GM18498 (cell line): ENCODE measurements around the gene LSAMP.

Source experiments
- ATAC-seq: cut with Tn5 transposase; IDR thresholded peaks from one replicate; pipeline ENCODE4 v1.9.1; 2021; ENCODE audit warnings: mild to moderate bottlenecking, moderate library complexity; ENCODE audit not compliant: unreplicated experiment

Gene LSAMP

DNA sequence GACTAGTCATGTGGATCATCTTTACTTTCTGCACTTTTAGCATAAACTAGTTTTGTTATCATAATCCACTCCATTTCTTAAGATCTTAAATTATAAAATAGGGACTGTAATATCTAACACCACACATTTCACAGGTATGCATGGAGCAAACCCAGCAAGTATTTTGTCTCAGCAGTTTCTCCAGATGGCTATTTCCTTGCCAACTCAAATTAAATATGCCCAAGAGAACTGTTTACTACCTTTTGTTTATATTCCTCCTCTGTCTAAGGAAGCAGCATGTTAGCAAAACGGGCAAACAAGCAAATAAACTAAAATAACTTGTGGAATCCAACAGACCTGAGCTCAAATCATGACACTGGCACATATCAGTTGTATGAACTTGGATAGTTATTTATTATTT lies 379.8 kb downstream of the LSAMP start:
- ATAC-seq = no peak

DNA sequence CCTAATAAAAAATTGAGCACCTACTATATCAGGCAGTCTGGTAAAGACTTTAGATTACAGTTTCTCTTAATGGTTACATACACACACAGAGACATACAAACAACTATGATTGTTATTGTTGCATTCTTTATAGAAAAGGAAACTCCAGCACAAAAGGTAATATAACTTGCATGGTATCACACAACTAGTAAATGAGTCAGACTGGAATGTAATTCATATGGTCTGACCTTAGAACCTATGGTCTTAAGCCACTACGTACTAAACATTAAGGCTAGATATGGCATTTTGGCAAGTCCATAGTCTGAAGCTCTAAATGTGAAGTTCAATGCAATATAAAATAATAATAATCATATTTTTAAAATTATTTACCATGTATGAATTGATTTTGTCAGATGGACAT lies 380.6 kb downstream of the LSAMP start:
- no peak for ATAC-seq

DNA sequence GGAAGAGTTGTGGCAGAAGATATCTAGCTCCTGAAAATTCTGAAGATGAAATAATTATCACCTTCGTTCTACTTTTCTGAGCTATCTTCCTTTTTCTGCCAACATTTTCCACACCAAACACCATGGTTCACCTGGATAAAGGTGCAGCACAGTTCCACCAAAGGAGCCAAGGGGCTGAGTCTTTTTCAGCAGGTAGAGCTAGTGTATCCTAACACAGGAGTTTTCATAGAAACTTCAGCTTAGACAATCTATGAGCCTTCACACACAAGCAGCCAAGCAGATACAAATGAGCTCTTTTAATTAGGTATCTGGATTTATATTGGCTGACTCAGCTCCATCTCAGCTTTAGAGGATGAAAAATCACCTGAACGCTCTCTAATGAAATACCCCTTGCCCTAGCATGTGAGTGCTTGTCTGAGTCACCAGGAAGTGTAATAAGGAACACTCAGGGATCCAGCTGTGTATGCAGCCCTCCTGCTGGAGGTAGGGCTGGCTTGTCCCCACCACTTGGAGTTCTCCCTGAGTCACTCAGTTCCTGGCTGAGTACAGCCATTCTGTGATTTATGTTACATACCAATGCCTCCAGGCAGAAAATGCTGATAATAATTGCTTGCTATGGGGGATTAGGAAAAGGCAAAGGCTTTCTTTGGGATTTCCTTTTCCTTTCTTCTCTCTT lies 385.7 kb downstream of the LSAMP start:
- ATAC-seq = no peak

DNA sequence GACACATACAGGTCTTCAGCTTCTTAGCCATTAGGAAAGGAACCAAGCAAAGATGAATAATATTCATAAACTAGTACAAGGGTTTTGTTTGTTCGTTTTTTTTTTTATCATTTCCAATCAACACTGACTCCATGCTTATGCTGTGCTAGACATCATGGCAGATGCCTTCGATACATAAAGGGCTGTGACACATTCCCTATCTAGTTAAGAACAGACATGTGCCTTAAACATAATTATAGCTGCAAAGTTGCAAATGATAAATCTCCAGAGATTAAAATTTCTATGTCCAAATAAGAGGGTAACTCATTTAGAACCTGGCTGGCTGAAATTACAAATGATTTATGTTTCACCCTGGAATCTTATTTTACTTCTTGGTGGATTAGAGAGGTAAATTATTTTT lies 386.4 kb downstream of the LSAMP start:
- ATAC-seq = no peak

DNA sequence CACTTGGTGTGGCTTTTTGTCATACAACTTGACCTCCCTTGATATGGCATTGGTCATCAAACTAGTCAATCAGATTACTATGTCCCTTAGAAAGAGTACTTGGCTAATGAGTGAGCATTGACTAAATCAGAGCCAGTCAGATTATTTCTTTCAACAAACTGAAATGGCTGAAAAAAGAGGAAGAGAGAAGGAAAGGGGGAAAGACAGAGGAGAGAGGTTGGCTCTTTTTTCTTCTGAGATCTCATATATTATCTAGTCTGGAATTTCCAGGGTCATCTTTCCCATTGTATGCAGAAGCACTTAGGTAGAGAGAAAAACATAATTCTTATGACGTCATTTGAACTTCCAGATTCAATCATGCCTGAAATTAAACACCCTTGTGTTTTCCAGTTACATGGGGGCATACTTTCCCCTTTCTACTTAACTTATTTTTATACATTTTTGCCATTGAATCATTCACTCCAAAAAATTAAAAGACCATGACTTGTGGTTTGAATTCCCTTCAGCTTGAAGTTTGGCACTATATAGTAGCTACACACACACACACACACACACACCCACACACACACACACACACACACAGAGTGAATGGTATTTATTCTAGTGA lies 387.8 kb downstream of the LSAMP start:
- ATAC-seq = no peak

DNA sequence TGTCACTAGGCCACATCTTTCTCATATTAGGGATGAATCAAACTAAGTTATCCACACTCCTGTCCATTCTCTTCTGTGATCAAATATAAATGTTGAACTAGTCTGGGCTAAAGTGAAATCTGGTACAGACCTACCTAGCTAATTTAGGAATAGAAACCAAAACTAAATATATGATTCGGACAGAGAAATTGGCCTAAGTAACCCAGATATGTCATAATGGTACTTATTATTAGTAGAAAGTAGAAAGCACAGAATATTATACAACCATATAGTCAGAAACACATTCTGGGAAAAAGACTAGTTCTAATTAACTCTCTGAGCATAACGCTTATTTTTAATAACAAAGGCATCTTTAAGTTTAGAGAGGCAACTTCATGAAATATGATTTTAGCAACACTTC lies 389.0 kb downstream of the LSAMP start:
- peak; percentile 93 for ATAC-seq

DNA sequence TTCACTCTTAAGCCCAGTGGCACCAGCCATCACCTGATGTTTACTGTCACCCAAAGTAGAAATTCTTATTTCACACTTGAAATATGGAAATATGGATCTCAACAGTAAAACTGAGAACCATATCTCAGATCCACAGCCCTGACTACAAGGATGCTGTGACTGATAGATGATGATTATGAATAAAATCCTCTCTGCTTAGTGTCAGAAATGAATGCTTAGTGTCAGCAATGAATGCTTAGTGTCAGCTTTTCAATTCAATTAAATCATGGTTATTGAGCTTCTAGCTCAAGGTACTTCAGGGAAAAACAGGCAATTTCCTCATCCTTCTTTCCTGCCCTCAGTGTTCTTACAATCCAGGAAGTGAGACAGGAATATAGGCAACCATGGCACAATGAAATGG lies 392.3 kb downstream of the LSAMP start:
- no peak for ATAC-seq

DNA sequence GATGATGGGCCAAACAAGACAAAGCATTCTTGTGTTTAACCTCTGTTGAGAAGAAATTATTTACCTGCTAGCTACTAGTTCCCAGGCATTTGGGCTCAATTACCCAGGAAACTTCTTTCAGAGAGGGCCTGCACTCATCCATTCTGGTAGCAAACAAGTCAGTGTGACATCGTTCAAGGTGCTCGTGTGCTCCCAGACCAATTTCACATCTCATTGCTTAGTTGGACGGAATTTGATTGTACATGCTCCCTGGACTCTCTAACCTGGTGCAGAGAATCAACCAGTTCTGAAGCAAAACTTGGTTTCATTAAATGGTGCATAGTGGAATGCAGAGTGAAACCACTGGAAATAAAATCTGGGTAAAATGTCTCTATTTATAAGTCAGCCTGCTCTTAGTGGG lies 392.7 kb downstream of the LSAMP start:
- no peak for ATAC-seq

DNA sequence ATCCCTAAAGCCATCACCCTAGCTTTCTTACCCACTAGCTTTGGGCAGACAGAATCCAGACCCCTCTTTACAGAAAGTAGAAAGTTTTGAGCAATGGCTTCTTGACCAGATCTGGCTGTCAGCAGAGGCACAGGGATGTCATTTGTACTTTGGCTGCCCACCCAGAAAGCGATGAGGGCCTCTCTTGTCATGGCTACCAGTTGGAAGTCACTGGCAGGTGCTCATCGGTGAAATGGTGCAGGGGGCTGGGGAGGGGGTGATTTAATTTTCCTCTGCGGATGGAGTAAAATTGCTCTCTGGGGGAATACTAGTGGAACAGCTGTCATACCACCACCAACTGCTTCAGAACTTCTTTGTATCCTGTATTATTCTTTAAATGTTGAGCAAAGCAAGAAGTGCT lies 393.7 kb downstream of the LSAMP start:
- ATAC-seq = no peak

DNA sequence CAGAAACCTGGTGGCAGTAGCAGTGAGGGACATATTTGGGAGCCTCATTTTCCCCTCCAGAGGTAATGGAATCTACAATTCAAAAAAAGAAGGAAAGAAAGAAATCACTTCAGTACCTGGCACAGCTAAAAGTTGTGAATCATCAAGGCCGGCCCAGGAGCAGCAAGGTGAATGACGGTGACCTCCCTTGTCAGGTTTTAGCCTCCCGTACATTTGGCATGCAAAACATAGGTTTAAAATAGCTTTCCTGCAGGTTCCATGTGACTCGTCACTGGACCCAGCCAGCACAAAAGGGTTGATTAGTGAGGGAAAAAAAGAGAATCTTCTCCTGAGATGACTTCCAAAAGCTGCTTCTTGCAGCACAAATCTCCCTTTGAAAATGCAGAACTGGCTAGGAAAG lies 394.2 kb downstream of the LSAMP start:
- ATAC-seq = peak; percentile 67

DNA sequence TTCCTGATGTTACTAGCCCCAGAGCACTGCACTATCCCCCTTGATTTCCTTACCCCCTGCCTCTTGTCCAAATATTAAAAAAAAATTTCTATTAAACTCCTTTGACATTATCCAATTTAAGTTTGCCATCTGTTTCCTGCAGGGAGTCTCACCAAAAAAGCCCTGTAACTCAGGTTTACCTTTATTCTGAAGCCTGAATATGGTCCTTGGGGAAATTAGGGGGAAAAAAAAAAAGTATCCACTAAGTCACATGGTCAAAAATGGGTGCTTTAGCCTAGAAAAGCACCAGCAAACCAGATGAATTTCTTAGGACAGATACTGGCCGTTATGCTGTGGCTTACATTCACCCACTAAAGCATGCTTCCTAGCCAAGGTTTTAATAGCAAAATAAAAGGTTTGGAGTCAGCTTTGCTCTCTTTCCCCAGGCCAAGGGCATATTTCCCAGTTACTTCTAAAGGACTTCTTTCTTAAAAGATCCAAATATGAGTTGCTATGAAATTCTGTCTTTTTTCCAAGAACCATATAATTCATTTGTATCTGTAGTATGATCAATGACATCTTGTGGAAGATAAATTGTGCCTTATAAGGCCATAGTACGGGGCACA lies 394.9 kb downstream of the LSAMP start:
- no peak for ATAC-seq

DNA sequence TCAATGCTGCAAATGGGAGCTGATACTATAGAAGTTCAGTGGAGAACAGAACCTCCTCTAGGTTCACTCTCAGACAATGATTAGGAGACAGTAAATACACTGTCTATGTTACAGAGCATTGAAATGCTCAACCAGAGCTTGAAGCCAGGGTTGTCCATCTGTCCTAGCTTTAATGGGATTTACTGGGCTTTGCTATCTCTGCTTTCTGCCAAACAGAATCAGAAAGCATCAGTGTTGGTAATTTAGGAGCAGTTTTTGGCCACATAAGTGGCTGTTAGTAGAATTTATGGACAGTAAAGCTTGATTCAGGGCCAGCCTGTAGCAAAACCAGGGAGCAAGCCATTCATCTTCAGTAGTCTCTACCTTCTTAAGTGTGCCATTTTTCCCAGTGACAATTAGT lies 396.3 kb downstream of the LSAMP start:
- no peak for ATAC-seq

DNA sequence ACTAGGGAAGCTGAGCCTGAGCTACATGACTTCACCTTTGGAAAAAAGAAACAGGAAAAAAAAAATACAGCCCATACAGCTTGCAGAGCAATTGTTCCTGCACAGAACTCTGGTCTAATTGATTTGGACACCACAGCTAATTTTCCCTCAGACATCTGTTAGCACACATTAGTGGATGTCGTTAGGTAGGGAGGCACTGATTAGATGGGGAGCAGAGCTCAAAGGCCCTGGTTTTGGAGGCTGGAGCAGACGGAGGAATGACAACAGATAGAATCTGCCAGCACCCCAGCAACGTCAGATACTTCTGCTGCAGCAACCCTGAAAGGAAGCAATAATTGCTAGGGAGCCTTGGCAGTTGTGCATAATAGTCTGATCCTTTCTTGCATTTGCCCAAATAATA lies 398.9 kb downstream of the LSAMP start:
- no peak for ATAC-seq

DNA sequence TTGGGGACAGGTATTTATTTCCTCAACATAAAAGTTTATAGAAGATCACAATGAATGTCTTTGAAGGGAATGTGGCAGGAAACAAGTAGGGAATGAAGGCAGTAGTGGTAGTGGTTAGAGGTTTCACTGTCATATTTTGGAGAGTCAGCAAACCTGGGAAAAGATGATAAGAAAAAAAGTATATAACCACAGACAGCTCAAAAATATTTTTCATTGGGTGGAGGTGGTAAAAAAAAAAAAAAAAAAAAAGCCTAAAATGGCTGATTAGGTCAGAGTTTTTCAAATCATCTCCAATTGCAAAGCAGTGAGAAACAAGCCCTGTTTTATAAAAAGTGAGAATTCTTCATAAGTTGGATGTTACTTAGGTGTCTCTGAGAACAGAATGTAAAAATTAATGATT lies 400.0 kb downstream of the LSAMP start:
- ATAC-seq = no peak

DNA sequence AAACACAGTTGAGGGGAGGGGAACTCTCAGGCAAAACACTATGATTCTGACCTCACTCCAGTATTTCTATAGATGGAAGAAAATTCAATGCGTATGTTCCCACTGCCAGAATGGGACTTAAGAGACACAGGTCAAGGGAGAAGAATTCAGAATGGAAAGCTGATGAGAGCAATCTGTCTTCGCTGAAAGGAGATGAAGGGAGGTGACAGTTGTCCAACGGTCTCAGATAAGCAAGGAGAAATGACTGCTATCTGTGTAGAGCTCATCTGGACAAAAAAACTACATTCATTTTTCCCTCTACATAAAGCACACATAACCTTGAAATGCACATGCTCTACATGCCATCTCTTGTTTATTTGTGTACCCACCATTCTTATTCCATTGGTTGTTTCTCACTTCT lies 405.1 kb downstream of the LSAMP start:
- no peak for ATAC-seq

DNA sequence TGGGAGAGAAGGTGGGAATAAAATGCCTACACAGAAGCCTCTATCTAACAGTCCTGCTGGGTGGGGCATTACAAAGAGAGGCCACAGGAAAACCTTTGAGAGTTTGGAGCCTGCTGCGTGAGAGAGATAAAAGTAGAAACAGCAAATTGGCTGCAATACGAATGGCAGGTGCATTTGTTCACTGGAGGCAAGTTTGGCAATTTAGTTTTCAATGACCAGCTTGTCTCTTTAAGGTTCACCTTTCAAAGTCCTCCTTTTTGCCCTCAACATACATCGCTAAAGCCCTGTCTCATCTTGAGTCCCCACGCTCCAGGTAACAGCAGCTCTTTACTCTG lies 405.7 kb downstream of the LSAMP start:
- ATAC-seq = no peak

DNA sequence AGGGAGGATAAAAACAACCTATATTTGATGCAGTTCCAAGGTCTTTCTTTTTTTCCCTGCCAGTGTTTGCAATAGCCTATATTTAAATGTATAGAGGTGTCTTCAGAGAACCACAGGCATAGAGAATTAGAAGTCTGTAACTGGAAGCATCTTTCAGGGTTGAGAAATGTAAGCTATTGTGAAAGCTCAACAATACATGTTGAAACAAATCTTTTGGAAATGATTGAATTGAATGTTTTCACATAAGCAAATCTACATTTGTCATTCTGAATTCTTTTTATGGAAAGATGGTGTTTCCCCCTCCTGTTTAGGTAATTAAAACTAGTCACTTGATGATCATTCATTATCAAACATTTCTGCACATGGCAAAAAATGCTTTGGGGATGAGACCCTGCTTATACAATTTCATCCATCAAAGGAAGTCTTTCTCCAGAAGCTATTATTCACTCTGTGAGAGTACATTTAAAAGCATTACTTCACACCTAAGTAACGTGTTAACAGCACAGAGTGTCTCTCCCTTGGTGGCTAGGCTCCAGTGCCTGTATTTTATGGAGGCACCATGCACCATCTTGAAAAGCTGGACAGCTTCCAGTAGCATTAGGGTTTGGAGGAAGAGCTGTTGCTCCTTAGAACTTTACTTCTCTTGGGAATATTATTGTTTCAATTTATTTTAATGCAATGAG lies 406.2 kb downstream of the LSAMP start:
- ATAC-seq = no peak

DNA sequence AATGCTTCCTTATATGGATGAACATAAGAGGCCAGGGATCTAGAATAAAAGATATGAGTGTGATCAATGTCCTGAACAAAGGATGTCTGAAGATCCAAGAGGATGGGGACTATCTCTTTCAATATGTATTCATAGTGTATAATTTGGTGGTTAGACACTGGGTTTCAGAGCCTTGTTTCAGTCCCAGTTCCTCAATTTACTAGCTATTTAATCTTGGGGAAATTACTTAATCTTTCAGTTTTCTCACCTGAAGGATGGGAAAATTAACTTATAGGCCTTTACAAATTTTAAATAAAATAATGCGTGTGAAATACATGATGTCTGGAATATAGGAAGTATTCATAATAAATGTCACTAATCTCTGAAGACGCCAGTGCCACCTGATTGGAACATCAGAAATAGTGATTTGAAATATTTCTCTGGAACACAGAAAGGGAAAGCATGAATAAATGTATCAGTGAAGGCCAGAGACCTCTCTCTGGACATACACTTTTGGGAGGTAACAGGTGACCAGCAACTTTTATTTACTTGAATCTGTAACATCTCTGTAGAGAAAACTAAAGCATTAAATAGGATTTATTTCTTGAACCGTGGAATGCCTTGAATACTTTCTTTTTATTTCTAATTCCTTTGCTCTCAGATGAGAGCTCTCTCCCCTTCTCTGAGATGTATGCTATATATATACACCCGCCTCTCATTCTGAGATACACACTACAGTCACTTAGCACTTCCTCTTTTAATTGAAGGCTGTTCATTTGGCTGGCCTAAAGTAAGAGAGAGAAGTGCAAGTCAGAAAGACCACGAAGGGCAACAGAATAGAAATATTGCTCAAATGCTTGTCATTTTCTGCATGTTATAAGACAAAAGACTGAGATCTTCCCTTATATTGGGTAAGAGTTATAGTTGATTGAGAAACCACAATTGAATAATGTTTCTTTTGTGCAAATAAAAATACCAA lies 407.1 kb downstream of the LSAMP start:
- peak; percentile 99 for ATAC-seq

DNA sequence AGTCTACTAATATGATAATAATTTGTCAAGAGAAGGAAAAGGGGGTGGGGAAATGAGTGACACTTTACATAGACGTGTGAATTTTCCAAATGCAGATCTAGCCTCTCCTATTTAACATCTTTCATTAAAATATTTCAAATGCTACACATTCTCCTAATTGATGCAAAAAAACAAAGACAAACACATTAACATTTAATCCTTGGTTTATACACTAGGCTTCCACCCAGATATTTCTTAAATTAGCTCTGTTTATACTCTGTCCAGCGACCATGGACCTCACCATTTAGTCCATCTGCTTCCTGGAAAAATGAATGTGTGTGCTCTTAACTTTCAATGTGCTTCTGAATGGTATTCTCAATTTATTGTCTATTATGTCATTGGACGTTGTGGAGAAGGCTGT lies 409.9 kb downstream of the LSAMP start:
- no peak for ATAC-seq

DNA sequence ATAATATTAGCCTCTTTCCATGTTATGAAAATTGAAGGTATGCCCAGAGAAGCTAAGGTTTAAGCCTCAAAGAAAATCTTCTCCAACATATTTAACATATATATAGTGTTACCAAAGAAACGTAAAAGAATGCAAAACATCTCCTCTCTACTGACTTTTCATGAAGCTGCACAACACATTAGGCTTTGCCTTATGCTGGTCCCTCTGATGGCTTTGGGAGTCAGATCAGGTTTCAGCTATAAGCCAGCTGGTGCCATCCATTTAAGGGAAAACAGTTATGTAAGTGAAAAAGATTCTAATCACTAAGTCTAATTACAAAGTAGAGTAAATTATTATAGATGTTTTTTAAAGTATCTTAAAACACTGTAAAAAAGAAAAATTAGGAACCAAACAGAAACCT lies 410.5 kb downstream of the LSAMP start:
- no peak for ATAC-seq

DNA sequence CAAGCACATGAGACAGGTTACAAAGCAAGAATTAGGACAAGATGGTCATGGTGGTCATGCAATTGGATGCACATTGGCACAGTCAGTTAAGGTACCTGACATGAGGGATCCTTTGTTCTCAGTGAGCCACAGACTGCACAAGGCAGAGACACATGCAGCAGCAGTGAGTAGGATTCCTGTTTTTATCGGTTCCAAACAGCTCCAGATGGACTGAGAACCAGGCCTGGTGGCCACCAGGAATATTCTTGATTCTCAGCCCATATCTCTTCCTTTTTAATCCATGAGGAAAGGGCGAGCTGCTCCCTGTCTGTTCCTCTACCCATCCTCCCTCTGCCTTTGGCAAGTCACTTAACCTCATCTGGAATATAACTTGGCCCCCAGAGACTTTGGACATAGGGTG lies 411.2 kb downstream of the LSAMP start:
- no peak for ATAC-seq
